ENCODE data around the gene GATA5. TPM values are rescaled to one million over a fixed set of nuclear protein-coding genes. Genes with fewer than 3 reads are reported as not detected.

GATA5 gene, protein sequence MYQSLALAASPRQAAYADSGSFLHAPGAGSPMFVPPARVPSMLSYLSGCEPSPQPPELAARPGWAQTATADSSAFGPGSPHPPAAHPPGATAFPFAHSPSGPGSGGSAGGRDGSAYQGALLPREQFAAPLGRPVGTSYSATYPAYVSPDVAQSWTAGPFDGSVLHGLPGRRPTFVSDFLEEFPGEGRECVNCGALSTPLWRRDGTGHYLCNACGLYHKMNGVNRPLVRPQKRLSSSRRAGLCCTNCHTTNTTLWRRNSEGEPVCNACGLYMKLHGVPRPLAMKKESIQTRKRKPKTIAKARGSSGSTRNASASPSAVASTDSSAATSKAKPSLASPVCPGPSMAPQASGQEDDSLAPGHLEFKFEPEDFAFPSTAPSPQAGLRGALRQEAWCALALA
- total RNA-seq (2022; extraction: Qiagen RNA extraction; ENCODE audit: low read depth) = 0.29 to 1.1 TPM (median 0.94 TPM) in 5 replicates

GRCh38 chr20:62475772-62476055 lies at the start of gene GATA5:
Gene GATA5 (minus strand): TSS chr20:62475995. CDS start chr20:62475521, 474 bp downstream.

GRCh38 chr20:62427172-62428001 lies 48.4 kb downstream of the GATA5 start, which contains the start of gene RBBP8NL:
Gene RBBP8NL (minus strand): TSS chr20:62427539. CDS start chr20:62419647, 7,892 bp downstream.

Other genes with a start within 250 kb of the GATA5 start
- gene OSBPL2, start 237.5 kb downstream of the GATA5 start, total RNA-seq (2022; extraction: Qiagen RNA extraction; ENCODE audit: low read depth) = 15.9 to 26.0 TPM (median 20.4 TPM) in 5 replicates
- gene ADRM1, start 173.0 kb downstream of the GATA5 start, total RNA-seq (2022; extraction: Qiagen RNA extraction; ENCODE audit: low read depth) = 122 to 192 TPM (median 188 TPM) in 5 replicates
- 181 to 543 TPM (median 420 TPM) in 5 replicates for gene LAMA5, start 108.7 kb downstream of the GATA5 start, total RNA-seq (2022; extraction: Qiagen RNA extraction; ENCODE audit: low read depth)
- gene RPS21, start 88.9 kb downstream of the GATA5 start, total RNA-seq (2022; extraction: Qiagen RNA extraction; ENCODE audit: low read depth) = 1,819 to 3,042 TPM (median 2,631 TPM) in 5 replicates
- 4.0 to 6.1 TPM (median 5.5 TPM) in 5 replicates for gene CABLES2, start 68.7 kb downstream of the GATA5 start, total RNA-seq (2022; extraction: Qiagen RNA extraction; ENCODE audit: low read depth)
- gene RBBP8NL, start 48.5 kb downstream of the GATA5 start, total RNA-seq (2022; extraction: Qiagen RNA extraction; ENCODE audit: low read depth) = 0.28 to 0.56 TPM (median 0.34 TPM) in 5 replicates
- 6.4 to 11.6 TPM (median 9.4 TPM) in 5 replicates for gene SLCO4A1, start 166.5 kb upstream of the GATA5 start, total RNA-seq (2022; extraction: Qiagen RNA extraction; ENCODE audit: low read depth)
- 0.10 to 0.19 TPM (median 0.14 TPM) in 4 of 5 replicates, not detected in the other for gene NTSR1, start 232.8 kb upstream of the GATA5 start, total RNA-seq (2022; extraction: Qiagen RNA extraction; ENCODE audit: low read depth)

Data from A549 treated with ZK216348 at 1 μM for 4 hours (cell line).